SK-N-SH (cell line): ENCODE data around the gene GHR. TPM values are rescaled to one million over a fixed set of nuclear protein-coding genes. Genes with fewer than 3 reads are reported as not detected.

Experiments
- CTCF ChIA-PET: fragments of 300-600, 350-600 bp; formaldehyde crosslinking; extraction: SDS; loops from one replicate; lab custom pipeline; 2021; lab: Yijun Ruan, JAX
- POLR2A ChIA-PET: fragments of 350-600 bp; sonication (Branson Sonifier 250); formaldehyde crosslinking; extraction: SDS; loops from one replicate; lab custom pipeline; 2020; ENCODE audit warnings: antibody characterized with exemption, inconsistent platforms; lab: Yijun Ruan, JAX
- DNase-seq: peaks from one replicate; pipeline ENCODE4 v3.0.0; 2012
- H2AFZ ChIP-seq: fragments of 200-600 bp; sonication (generic); 2 replicates; pipeline ENCODE4 v1.8.1; 2016; ENCODE audit warnings: antibody characterized with exemption, mild to moderate bottlenecking, low read depth
- H3F3A ChIP-seq: fragments of 200-600 bp; sonication (generic); replicated peaks from 2 replicates; pipeline ENCODE3; 2016; ENCODE audit warnings: antibody characterized with exemption, mild to moderate bottlenecking; ENCODE audit not compliant: insufficient read depth
- H3K27ac ChIP-seq, 2 experiments: fragments of 200-500 bp in 1 of 2; fragments of 200-600 bp in 1 of 2; sonication (Bioruptor generic) in 1 of 2; sonication (generic), shearing (Covaris generic) in 1 of 2; 2 replicates each; pipeline versions ENCODE4 v1.5.1 to v1.6.1; 2014 to 2016; ENCODE audit warnings: low read depth in 2 of 2, inconsistent platforms in 1 of 2, low read length in 1 of 2, mild to moderate bottlenecking in 1 of 2, mixed read lengths in 1 of 2
- H3K27me3 ChIP-seq: fragments of 200-600 bp; sonication (generic), shearing (Covaris generic); 2 replicates; pipeline ENCODE4 v1.6.1; 2016; ENCODE audit warnings: mixed run types; ENCODE audit not compliant: insufficient read depth
- H3K36me3 ChIP-seq, 2 experiments: fragments of 200-500 bp in 1 of 2; fragments of 200-600 bp in 1 of 2; sonication (Bioruptor generic) in 1 of 2; sonication (generic) in 1 of 2; replicated peaks in 1 of 2; 2 replicates each; pipeline versions ENCODE3 to v1.5.1; 2014 to 2016; ENCODE audit warnings: low read length in 1 of 2, mild to moderate bottlenecking in 1 of 2; ENCODE audit not compliant: insufficient read depth in 2 of 2, control insufficient read depth in 1 of 2
- H3K4me1 ChIP-seq, 2 experiments: fragments of 200-500 bp in 1 of 2; fragments of 200-600 bp in 1 of 2; sonication (Bioruptor generic) in 1 of 2; sonication (generic), shearing (Covaris generic) in 1 of 2; 2 replicates each; pipeline versions ENCODE4 v1.5.1 to v1.6.1; 2014 to 2016; ENCODE audit warnings: low read depth in 1 of 2, low read length in 1 of 2, mixed run types in 1 of 2; ENCODE audit not compliant: insufficient read depth in 2 of 2, control insufficient read depth in 1 of 2
- H3K4me2 ChIP-seq: fragments of 200-600 bp; sonication (generic), shearing (Covaris generic); 2 replicates; pipeline ENCODE4 v1.6.1; 2017; ENCODE audit warnings: mixed run types
- H3K4me3 ChIP-seq, 2 experiments: fragments of 200-500 bp in 1 of 2; fragments of 200-600 bp in 1 of 2; sonication (Bioruptor generic) in 1 of 2; sonication (generic), shearing (Covaris generic) in 1 of 2; 2 replicates each; pipeline versions ENCODE4 v1.5.1 to v1.8.1; 2014 to 2016; ENCODE audit warnings: low read depth in 2 of 2, inconsistent platforms in 1 of 2, low read length in 1 of 2, mild to moderate bottlenecking in 1 of 2, mixed read lengths in 1 of 2, moderate library complexity in 1 of 2
- H3K79me2 ChIP-seq: fragments of 200-600 bp; sonication (generic); 2 replicates; pipeline ENCODE4 v1.8.1; 2017; ENCODE audit warnings: mild to moderate bottlenecking; ENCODE audit not compliant: insufficient read depth
- H3K9ac ChIP-seq: fragments of 200-600 bp; sonication (generic); 2 replicates; pipeline ENCODE4 v1.6.1; 2017; ENCODE audit warnings: mixed run types
- H3K9me2 ChIP-seq: fragments of 200-600 bp; sonication (generic); 2 replicates; pipeline ENCODE4 v1.6.1; 2017; ENCODE audit warnings: mixed run types
- H3K9me3 ChIP-seq: fragments of 200-600 bp; sonication (generic); 2 replicates; pipeline ENCODE4 v1.6.1; 2017; ENCODE audit warnings: mixed run types, mild to moderate bottlenecking, moderate library complexity
- H4K20me1 ChIP-seq: fragments of 200-600 bp; sonication (generic); 2 replicates; pipeline ENCODE4 v1.6.1; 2017; ENCODE audit warnings: mild to moderate bottlenecking, mixed run types; ENCODE audit not compliant: insufficient read depth
- CHD2 ChIP-seq: fragments of 150-350 bp; IDR thresholded peaks from 2 replicates; pipeline ENCODE4 v1.6.1; 2018; ENCODE audit warnings: low read length; ENCODE audit not compliant: partially characterized antibody
- ELF1 ChIP-seq: IDR thresholded peaks from 2 replicates; pipeline ENCODE4 v1.4.0; 2012
- MXI1 ChIP-seq: IDR thresholded peaks from 2 replicates; pipeline ENCODE4 v1.6.1; 2012; ENCODE audit warnings: mild to moderate bottlenecking, low read depth, low read length, improper control_type of control experiment
- RAD21 ChIP-seq: IDR thresholded peaks from 2 replicates; pipeline ENCODE4 v1.6.1; 2012; ENCODE audit warnings: mild to moderate bottlenecking, low read length
- REST ChIP-seq: IDR thresholded peaks from 2 replicates; pipeline ENCODE4 v1.6.1; 2012; ENCODE audit warnings: mild to moderate bottlenecking, low read depth, low read length, moderate library complexity
- SIN3A ChIP-seq: IDR thresholded peaks from 2 replicates; pipeline ENCODE4 v1.6.1; 2012; ENCODE audit warnings: low read depth, mild to moderate bottlenecking, low read length, moderate library complexity, borderline replicate concordance
- TCF12 ChIP-seq: IDR thresholded peaks from 2 replicates; pipeline ENCODE4 v1.4.0; 2012
- TEAD4 ChIP-seq: IDR thresholded peaks from 2 replicates; pipeline ENCODE4 v1.4.0; 2012; ENCODE audit warnings: mild to moderate bottlenecking, borderline replicate concordance; ENCODE audit not compliant: insufficient read depth
- YY1 ChIP-seq: IDR thresholded peaks from 2 replicates; pipeline ENCODE4 v1.4.0; 2012; ENCODE audit warnings: low read depth, mild to moderate bottlenecking
- ZBTB33 ChIP-seq: IDR thresholded peaks from 2 replicates; pipeline ENCODE4 v1.4.0; 2012; ENCODE audit warnings: low read depth, borderline replicate concordance
- WGBS: methylation state at CpG from one replicate; pipeline ENCODE4 v1.1.6; 2017; ENCODE audit warnings: low lambda C conversion rate; 5-methylcytosine and 5-hydroxymethylcytosine counted together
- polyA plus RNA-seq, 3 experiments: library from polyadenylated mRNA; depleted of rRNA; stranded (reverse); fragments of >200 nt; gene quantifications; 2 replicates each; pipeline ENCODE4 v1.2.3, GENCODE V29; 2012

Gene GHR
- polyA plus RNA-seq, 1 of the 3 experiments (the other 2 are of a cell fraction) = 0.03 TPM

GRCh38 chr5:42668254-42668653 lies 245.0 kb downstream of the GHR start:
- Histone ChIP-seq H3K27me3 (no peaks in the 10 kb centered on the region), H3K4me3 (no peak overlapping the region), H3K4me2 (no peak overlapping the region), H3K36me3 (no peaks in the 10 kb centered on the region), H3K9me3 (no peaks in the 10 kb centered on the region), H2AFZ (no peak overlapping the region), H3K79me2 (no peaks in the 10 kb centered on the region), H3F3A (no peaks in the 10 kb centered on the region), H4K20me1 (no peaks in the 10 kb centered on the region), H3K9me2 (no peaks in the 10 kb centered on the region; the same call in 1 of the 2 replicates), H3K27ac (no peak overlapping the region), H3K4me1 (no peaks in the 10 kb centered on the region), H3K9ac (no peak overlapping the region)
- ChIA-PET POLR2A (no interaction called here), CTCF (no interaction called here)
- WGBS = 8% methylated on average over 2 of the region's 2 CpGs
- no peak for DNase-seq
- TF ChIP-seq REST (no peak), SIN3A (no peak)

GRCh38 chr5:42672925-42673324 lies 249.7 kb downstream of the GHR start:
- 3% methylated on average over 4 of the region's 4 CpGs for WGBS
- Histone ChIP-seq H3K27ac (no peak overlapping the region), H3F3A (no peaks in the 10 kb centered on the region), H3K27me3 (no peaks in the 10 kb centered on the region), H3K4me3 (no peak overlapping the region), H3K4me1 (no peaks in the 10 kb centered on the region), H2AFZ (no peak overlapping the region), H3K79me2 (no peaks in the 10 kb centered on the region), H3K9me2 (no peaks in the 10 kb centered on the region; the same call in 1 of the 2 replicates), H3K36me3 (no peaks in the 10 kb centered on the region), H3K4me2 (no peak overlapping the region), H3K9me3 (no peaks in the 10 kb centered on the region), H3K9ac (no peak overlapping the region), H4K20me1 (no peaks in the 10 kb centered on the region)
- DNase-seq = no peak
- no peak for TF ChIP-seq CHD2
- no peak for TF ChIP-seq YY1
- no peak for TF ChIP-seq ZBTB33
- no peak for TF ChIP-seq ELF1
- no peak for TF ChIP-seq RAD21
- TF ChIP-seq TEAD4 = no peak
- TF ChIP-seq TCF12 = no peak
- TF ChIP-seq MXI1 = no peak
- ChIA-PET POLR2A (no interaction called here), CTCF (no interaction called here)
